Sigmoid colon (tissue), 7 donors: ENCODE measurements around the gene TSTD2. TPM values are rescaled to one million over a fixed set of nuclear protein-coding genes. Genes with fewer than 3 reads are reported as not detected.

Source experiments
- DNase-seq: peaks from one replicate; pipeline ENCODE4 v3.0.0-alpha.2; 2019
- H3K27ac ChIP-seq, 4 donors: fragments of 200-600 bp; sonication (generic); one replicate each; pipeline ENCODE4 v1.5.1; 2016 to 2019; ENCODE audit warnings: mild to moderate bottlenecking in 1 of 4
- H3K27me3 ChIP-seq, 3 donors: fragments of 200-600 bp; sonication (generic); one replicate each; pipeline ENCODE4 v1.5.1; 2019; ENCODE audit warnings: mild to moderate bottlenecking in 1 of 3
- H3K36me3 ChIP-seq, 4 donors: fragments of 200-600 bp; sonication (generic); one replicate each; pipeline ENCODE4 v1.5.1; 2016 to 2019
- H3K4me1 ChIP-seq, 4 donors: fragments of 200-600 bp; sonication (generic); one replicate each; pipeline ENCODE4 v1.5.1; 2017 to 2019
- H3K4me3 ChIP-seq, 4 donors: fragments of 200-600 bp; sonication (generic); one replicate each; pipeline ENCODE4 v1.5.1; 2017 to 2019; ENCODE audit warnings: mild to moderate bottlenecking in 2 of 4, moderate library complexity in 1 of 4
- H3K9me3 ChIP-seq, 4 donors: fragments of 200-600 bp in 3 of 4; sonication (generic) in 3 of 4; one replicate each; pipeline versions ENCODE4 v1.5.1 to v1.6.1; 2013 to 2019
- EP300 ChIP-seq, 4 donors: sonication (generic); formaldehyde crosslinking; IDR thresholded peaks; one replicate each; pipeline ENCODE4 v1.6.1; 2017; ENCODE audit warnings: antibody characterized with exemption in 4 of 4
- POLR2A ChIP-seq, 2 donors: fragments of 450-650 bp; IDR thresholded peaks; one replicate each; pipeline ENCODE4 v1.6.1; 2016; ENCODE audit warnings: antibody characterized with exemption in 2 of 2, mild to moderate bottlenecking in 2 of 2, moderate library complexity in 2 of 2
- POLR2AphosphoS5 ChIP-seq, 4 donors: sonication (generic); formaldehyde crosslinking; IDR thresholded peaks; one replicate each; pipeline ENCODE4 v1.6.1; 2017; ENCODE audit warnings: antibody characterized with exemption in 4 of 4
- WGBS, 2 donors: extraction: QIAGEN DNeasy Blood & Tissue Kit; methylation state at CpG; one replicate each; pipeline ENCODE4 v1.1.7; 2013; 5-methylcytosine and 5-hydroxymethylcytosine counted together
- intact Hi-C: fragments of 100-400 bp; cut with DNase I; formaldehyde crosslinking; loops from one replicate; pipeline ENCODE4 v1.15.1; 2023
- polyA plus RNA-seq, 3 donors: library from polyadenylated mRNA; stranded (reverse); fragments of 200-250 nt; gene quantifications; one replicate each; pipeline ENCODE4 v1.2.3, GENCODE V29; 2013
- total RNA-seq, 4 donors: library from RNA; depleted of rRNA; stranded (reverse); fragments of >200 nt; gene quantifications; one replicate each; pipeline ENCODE4 v1.1.0, GENCODE V29; 2016
- TF ChIP-seq, protein P1 (sequence below), 4 experiments: fragments of 450-650 bp in 3 of 4; fragments of 200-600 bp in 1 of 4; IDR thresholded peaks; one replicate each; pipeline ENCODE4 v1.5.1; 2016 to 2019; ENCODE audit warnings: antibody characterized with exemption in 4 of 4, mild to moderate bottlenecking in 3 of 4, moderate library complexity in 2 of 4
- donor health status: healthy with polysubstance abuse.
- donor health status: Bipolar disorder and iron deficiency.
- donor health status: healthy.

TSTD2 gene
- total and polyA plus RNA-seq, 7 donors, result 8.4 to 31.2 (median 15.5) TPM

DNA sequence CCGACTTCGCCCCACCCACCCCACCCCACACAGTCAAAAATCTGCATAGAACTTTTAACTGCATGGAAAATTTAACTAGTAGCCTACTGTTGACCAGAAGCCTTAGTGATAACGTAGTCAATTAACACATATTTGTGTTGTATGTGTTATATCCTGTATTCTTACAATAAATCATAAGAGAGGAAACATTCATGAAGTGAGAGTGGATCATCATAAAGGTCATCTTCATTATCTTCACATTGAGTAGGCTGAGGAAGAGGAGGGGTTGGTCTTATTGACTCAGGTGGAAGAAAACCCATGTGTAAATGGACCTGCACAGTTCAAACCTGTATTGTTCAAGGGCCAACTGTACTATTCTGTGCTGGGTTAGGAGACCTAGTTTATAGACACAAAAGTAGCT is 32.6 kb upstream of the TSTD2 start:
- no peak overlapping the region for H3K27ac ChIP-seq
- intact Hi-C loops, result no loop called here
- H3K9me3 ChIP-seq, result no peaks in the 10 kb centered on the region
- WGBS, 2 donors, result 89 to 92% methylated on average over 3 of the region's 3 CpGs
- no peak overlapping the region for H3K4me3 ChIP-seq
- TF ChIP-seq, protein P1, sequence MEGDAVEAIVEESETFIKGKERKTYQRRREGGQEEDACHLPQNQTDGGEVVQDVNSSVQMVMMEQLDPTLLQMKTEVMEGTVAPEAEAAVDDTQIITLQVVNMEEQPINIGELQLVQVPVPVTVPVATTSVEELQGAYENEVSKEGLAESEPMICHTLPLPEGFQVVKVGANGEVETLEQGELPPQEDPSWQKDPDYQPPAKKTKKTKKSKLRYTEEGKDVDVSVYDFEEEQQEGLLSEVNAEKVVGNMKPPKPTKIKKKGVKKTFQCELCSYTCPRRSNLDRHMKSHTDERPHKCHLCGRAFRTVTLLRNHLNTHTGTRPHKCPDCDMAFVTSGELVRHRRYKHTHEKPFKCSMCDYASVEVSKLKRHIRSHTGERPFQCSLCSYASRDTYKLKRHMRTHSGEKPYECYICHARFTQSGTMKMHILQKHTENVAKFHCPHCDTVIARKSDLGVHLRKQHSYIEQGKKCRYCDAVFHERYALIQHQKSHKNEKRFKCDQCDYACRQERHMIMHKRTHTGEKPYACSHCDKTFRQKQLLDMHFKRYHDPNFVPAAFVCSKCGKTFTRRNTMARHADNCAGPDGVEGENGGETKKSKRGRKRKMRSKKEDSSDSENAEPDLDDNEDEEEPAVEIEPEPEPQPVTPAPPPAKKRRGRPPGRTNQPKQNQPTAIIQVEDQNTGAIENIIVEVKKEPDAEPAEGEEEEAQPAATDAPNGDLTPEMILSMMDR (IDR thresholded peaks at IDR 0.05), result no peak
- TF ChIP-seq POLR2A (IDR thresholded peaks at IDR 0.05) (no peak), EP300 (IDR thresholded peaks at IDR 0.05) (no peak), POLR2AphosphoS5 (IDR thresholded peaks at IDR 0.05) (no peak)
- no peaks in the 10 kb centered on the region for H3K4me1 ChIP-seq
- peaks cover 29 to 100% (median 71%) of the 10 kb centered on the region in 4 donors for H3K36me3 ChIP-seq
- no peaks in the 10 kb centered on the region for H3K27me3 ChIP-seq
- DNase-seq, result no peak

DNA sequence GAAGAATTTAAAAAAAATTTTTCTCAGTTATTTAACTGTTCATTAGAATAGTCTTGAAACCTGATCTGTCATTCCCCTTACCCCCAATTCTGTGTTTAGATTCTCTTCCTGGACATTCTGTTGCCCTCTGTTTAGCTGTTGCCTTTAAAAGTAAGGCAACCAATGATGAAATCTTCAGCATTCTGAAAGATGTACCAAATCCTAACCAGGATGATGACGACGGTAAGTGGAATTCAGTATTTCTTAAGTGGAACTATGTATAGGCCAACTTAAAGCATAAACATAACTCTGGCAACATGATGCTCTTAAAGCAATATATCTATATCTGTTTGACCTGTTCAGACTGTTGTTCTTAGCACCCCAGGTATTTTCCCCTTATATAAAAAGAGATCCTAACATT is 27.7 kb upstream of the TSTD2 start:
- no peak overlapping the region for H3K4me3 ChIP-seq
- no peaks in the 10 kb centered on the region for H3K9me3 ChIP-seq
- DNase-seq, result no peak
- no peaks in the 10 kb centered on the region for H3K27me3 ChIP-seq
- 95 to 98% methylated on average over 2 of the region's 2 CpGs for WGBS, 2 donors
- no peaks in the 10 kb centered on the region for H3K4me1 ChIP-seq
- intact Hi-C loops, result no loop called here
- H3K27ac ChIP-seq, result no peak overlapping the region
- TF ChIP-seq EP300 (IDR thresholded peaks at IDR 0.05) (no peak), POLR2AphosphoS5 (IDR thresholded peaks at IDR 0.05) (no peak), POLR2A (IDR thresholded peaks at IDR 0.05) (no peak)
- TF ChIP-seq, protein P1 (IDR thresholded peaks at IDR 0.05), result no peak
- H3K36me3 ChIP-seq, result peaks cover 15 to 96% (median 56%) of the 10 kb centered on the region in 4 donors

DNA sequence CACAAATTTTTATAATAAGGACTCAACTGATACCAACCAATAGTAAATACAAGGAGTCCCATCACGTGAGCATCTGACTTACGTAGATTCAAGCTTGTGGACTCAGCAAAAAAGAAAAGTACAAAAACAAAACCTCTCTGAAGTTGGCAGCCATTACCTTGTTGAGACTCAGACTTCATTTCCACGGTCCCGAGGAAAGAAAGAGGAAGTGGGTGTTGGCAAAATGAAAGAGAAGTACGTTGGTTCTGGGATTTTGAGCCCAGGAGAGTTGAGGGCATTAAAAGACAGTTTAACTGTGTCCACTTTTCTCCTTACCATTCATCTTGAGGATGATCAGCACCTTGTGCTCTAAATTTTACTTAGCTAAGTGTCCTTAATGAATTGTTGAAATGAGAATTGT is 27.2 kb upstream of the TSTD2 start:
- H3K9me3 ChIP-seq, result no peaks in the 10 kb centered on the region
- TF ChIP-seq, protein P1 (IDR thresholded peaks at IDR 0.05), result no peak
- no peak for TF ChIP-seq POLR2A (IDR thresholded peaks at IDR 0.05)
- TF ChIP-seq POLR2AphosphoS5 (IDR thresholded peaks at IDR 0.05), result no peak
- no peak for TF ChIP-seq EP300 (IDR thresholded peaks at IDR 0.05)
- no peaks in the 10 kb centered on the region for H3K4me1 ChIP-seq
- intact Hi-C loops, result no loop called here
- H3K27me3 ChIP-seq, result no peaks in the 10 kb centered on the region
- peaks cover 15 to 96% (median 51%) of the 10 kb centered on the region in 4 donors for H3K36me3 ChIP-seq
- DNase-seq, result no peak
- H3K27ac ChIP-seq, result no peak overlapping the region
- 74 to 82% methylated on average over 5 of the region's 5 CpGs for WGBS, 2 donors
- no peak overlapping the region for H3K4me3 ChIP-seq

DNA sequence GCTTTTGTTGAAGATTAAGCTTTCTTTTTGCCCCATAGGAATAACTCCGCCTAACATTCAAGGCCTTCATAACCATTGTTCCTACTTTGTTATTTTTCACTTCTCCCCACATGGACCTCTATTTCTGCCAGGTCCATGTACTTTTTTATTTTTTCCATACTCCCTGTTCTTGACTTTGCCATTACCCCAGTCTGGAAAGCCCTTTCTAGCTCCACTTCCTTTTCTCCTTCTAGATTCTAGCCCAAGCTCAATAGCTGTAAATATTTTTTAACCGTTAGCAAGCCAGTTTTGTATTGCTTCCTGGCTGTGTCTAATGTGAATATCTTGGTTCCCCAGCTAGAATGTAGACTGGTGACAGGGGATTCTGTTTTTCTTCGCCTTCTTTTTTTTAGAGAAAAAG is 26.6 kb upstream of the TSTD2 start:
- WGBS, 2 donors, result 92 to 93% methylated on average over 3 of the region's 3 CpGs
- Histone ChIP-seq H3K27ac (no peak overlapping the region), H3K36me3 (peaks cover 15 to 96% (median 48%) of the 10 kb centered on the region in 4 donors), H3K4me1 (no peaks in the 10 kb centered on the region), H3K9me3 (no peaks in the 10 kb centered on the region), H3K4me3 (no peak overlapping the region), H3K27me3 (no peaks in the 10 kb centered on the region)
- TF ChIP-seq POLR2A (IDR thresholded peaks at IDR 0.05) (no peak), EP300 (IDR thresholded peaks at IDR 0.05) (no peak), POLR2AphosphoS5 (IDR thresholded peaks at IDR 0.05) (no peak)
- TF ChIP-seq, protein P1 (IDR thresholded peaks at IDR 0.05), result no peak
- intact Hi-C loops, result no loop called here
- no peak for DNase-seq

DNA sequence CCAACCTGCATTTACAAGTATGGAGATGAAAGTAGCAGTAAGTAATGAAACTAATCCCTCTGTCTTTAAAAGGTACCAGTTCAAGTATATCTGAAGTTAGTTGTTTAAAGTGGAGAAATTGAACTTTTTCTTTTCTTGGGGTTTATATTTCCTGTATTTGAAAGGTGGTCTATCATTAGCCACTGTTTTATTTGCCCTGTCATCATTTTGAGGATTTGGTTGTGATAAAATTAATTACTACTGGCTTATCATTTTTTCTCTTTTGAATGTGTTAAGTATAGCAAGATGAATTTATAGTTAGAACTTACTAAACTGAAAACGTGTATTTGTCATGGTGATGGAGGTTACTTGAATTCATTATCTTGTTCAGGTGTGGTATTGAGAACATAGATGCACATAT is 25.5 kb upstream of the TSTD2 start:
- intact Hi-C loops, result no loop called here
- DNase-seq, result no peak
- TF ChIP-seq, protein P1 (IDR thresholded peaks at IDR 0.05), result no peak
- TF ChIP-seq POLR2A (IDR thresholded peaks at IDR 0.05), result no peak
- TF ChIP-seq POLR2AphosphoS5 (IDR thresholded peaks at IDR 0.05), result no peak
- TF ChIP-seq EP300 (IDR thresholded peaks at IDR 0.05), result no peak
- H3K36me3 ChIP-seq, result peaks cover 15 to 96% (median 45%) of the 10 kb centered on the region in 4 donors
- no peaks in the 10 kb centered on the region for H3K4me1 ChIP-seq
- no peak overlapping the region for H3K27ac ChIP-seq
- H3K9me3 ChIP-seq, result no peaks in the 10 kb centered on the region
- WGBS, 2 donors, result 68 to 89% methylated on average over 1 of the region's 1 CpG
- no peaks in the 10 kb centered on the region for H3K27me3 ChIP-seq
- no peak overlapping the region for H3K4me3 ChIP-seq
